Spleen (tissue), 11 donors: ENCODE measurements around the gene SLC4A4. TPM values are rescaled to one million over a fixed set of nuclear protein-coding genes. Genes with fewer than 3 reads are reported as not detected.

Source experiments
- DNase-seq: peaks from one replicate; pipeline ENCODE4 v3.0.0-alpha.2; 2020
- H3K27ac ChIP-seq, 8 donors: fragments of 200-600 bp; sonication (generic) in 7 of 8; 1 replicate in 4 of 8; 2 replicates in 4 of 8; pipeline versions ENCODE4 v1.5.0 to v1.8.0; 2016 to 2021; ENCODE audit warnings: inconsistent platforms in 4 of 8, mild to moderate bottlenecking in 4 of 8, moderate library complexity in 1 of 8
- H3K27me3 ChIP-seq, 7 donors: fragments of 200-600 bp; sonication (generic) in 6 of 7; replicated peaks in 1 of 7; 1 replicate in 4 of 7; 2 replicates in 3 of 7; pipeline versions ENCODE4 v1.5.0 to v1.8.0; 2016 to 2021; ENCODE audit warnings: inconsistent platforms in 3 of 7, mild to moderate bottlenecking in 1 of 7
- H3K36me3 ChIP-seq, 6 donors: fragments of 200-600 bp; sonication (generic) in 5 of 6; 1 replicate in 4 of 6; 2 replicates in 2 of 6; pipeline versions ENCODE4 v1.5.0 to v1.8.0; 2016 to 2021; ENCODE audit warnings: inconsistent platforms in 2 of 6
- H3K4me1 ChIP-seq, 6 donors: fragments of 200-600 bp; sonication (generic) in 5 of 6; 1 replicate in 3 of 6; 2 replicates in 3 of 6; pipeline versions ENCODE4 v1.5.0 to v1.8.0; 2016 to 2021; ENCODE audit warnings: inconsistent platforms in 3 of 6
- H3K4me3 ChIP-seq, 8 donors: fragments of 200-600 bp; sonication (generic) in 7 of 8; 1 replicate in 4 of 8; 2 replicates in 4 of 8; pipeline versions ENCODE4 v1.5.0 to v1.8.0; 2016 to 2021; ENCODE audit warnings: inconsistent platforms in 4 of 8, mild to moderate bottlenecking in 4 of 8, moderate library complexity in 2 of 8
- H3K9me3 ChIP-seq, 8 donors: fragments of 200-600 bp; sonication (generic) in 7 of 8; 1 replicate in 4 of 8; 2 replicates in 4 of 8; pipeline versions ENCODE4 v1.5.0 to v1.8.0; 2016 to 2021; ENCODE audit warnings: inconsistent platforms in 4 of 8
- POLR2A ChIP-seq, 3 donors: fragments of 450-650 bp; IDR thresholded peaks; one replicate each; pipeline ENCODE4 v1.5.1; 2017; ENCODE audit warnings: antibody characterized with exemption in 3 of 3, mild to moderate bottlenecking in 1 of 3
- POLR2AphosphoS5 ChIP-seq, 3 donors: sonication (generic); formaldehyde crosslinking; IDR thresholded peaks; one replicate each; pipeline ENCODE4 v1.5.1; 2017; ENCODE audit warnings: antibody characterized with exemption in 3 of 3
- whole genome bisulfite sequencing, 5 donors: extraction: QIAGEN DNeasy Blood & Tissue Kit in 3 of 5; methylation state at CpG; one replicate each; pipeline versions ENCODE4 v1.1.5 to v1.1.7; 2013 to 2018; 5-methylcytosine and 5-hydroxymethylcytosine counted together
- intact Hi-C: fragments of 100-400 bp; cut with DNase I; formaldehyde crosslinking; loops from one replicate; pipeline ENCODE4 v1.15.0; 2023; ENCODE audit warnings: low total_unique reads
- polyA plus RNA-seq, 3 donors: library from polyadenylated mRNA; stranded (reverse); fragments of 200-250 nt; gene quantifications; one replicate each; pipeline ENCODE4 v1.2.1, GENCODE V29; 2013
- total RNA-seq, 7 donors: library from RNA; depleted of rRNA in 3 of 7; stranded (reverse); fragments of >200 nt in 3 of 7; fragmentation: NEBNext Ultra II Directional in 4 of 7; extraction: Animal tissue kit (Norgen Biotek cat#: 25700) in 4 of 7; gene quantifications; one replicate each; pipeline versions ENCODE4 v1.1.0 to v1.2.1, GENCODE V29; 2016 to 2021
- TF ChIP-seq, protein P1 (sequence below), 11 experiments: fragments of 200-600 bp in 7 of 11; fragments of 450-650 bp in 4 of 11; sonication (generic) in 4 of 11; IDR thresholded peaks in 8 of 11; conservative IDR thresholded peaks in 3 of 11; 1 replicate in 7 of 11; 2 replicates in 4 of 11; pipeline versions ENCODE4 v1.4.0 to v1.8.0; 2016 to 2021; ENCODE audit warnings: antibody characterized with exemption in 11 of 11, inconsistent platforms in 4 of 11, mild to moderate bottlenecking in 1 of 11
- donor health status: healthy with polysubstance abuse.
- donor health status: DM: no; HTN: no; CAD: no; lungs with moderate emphysema.
- donor health status: DM: no; HTN: no; CAD: no.
- donor health status: Bipolar disorder and iron deficiency.
- donor health status: healthy.
- donor health status: DM: no; HTN: no; CAD: no.
- donor health status: DM: yes; HTN: yes; CAD: no.

The SLC4A4 gene
- total and polyA plus RNA-seq, 10 donors: 0.07 to 3.4 (median 1.4) TPM

- no peak for DNase-seq
- H3K27me3 ChIP-seq: no peaks in the 10 kb centered on the region
- intact Hi-C loops: no loop called here
- 76 to 88% (median 78%) methylated on average over 2 of the region's 2 CpGs for WGBS, 5 donors
- H3K27ac ChIP-seq: no peak overlapping the region
- no peaks in the 10 kb centered on the region for H3K4me1 ChIP-seq
- no peaks in the 10 kb centered on the region for H3K9me3 ChIP-seq
- H3K36me3 ChIP-seq: no peaks in the 10 kb centered on the region
- no peak for TF ChIP-seq POLR2A (IDR thresholded peaks at IDR 0.05)
- no peak for TF ChIP-seq POLR2AphosphoS5 (IDR thresholded peaks at IDR 0.05)
- TF ChIP-seq, protein P1, sequence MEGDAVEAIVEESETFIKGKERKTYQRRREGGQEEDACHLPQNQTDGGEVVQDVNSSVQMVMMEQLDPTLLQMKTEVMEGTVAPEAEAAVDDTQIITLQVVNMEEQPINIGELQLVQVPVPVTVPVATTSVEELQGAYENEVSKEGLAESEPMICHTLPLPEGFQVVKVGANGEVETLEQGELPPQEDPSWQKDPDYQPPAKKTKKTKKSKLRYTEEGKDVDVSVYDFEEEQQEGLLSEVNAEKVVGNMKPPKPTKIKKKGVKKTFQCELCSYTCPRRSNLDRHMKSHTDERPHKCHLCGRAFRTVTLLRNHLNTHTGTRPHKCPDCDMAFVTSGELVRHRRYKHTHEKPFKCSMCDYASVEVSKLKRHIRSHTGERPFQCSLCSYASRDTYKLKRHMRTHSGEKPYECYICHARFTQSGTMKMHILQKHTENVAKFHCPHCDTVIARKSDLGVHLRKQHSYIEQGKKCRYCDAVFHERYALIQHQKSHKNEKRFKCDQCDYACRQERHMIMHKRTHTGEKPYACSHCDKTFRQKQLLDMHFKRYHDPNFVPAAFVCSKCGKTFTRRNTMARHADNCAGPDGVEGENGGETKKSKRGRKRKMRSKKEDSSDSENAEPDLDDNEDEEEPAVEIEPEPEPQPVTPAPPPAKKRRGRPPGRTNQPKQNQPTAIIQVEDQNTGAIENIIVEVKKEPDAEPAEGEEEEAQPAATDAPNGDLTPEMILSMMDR (IDR thresholded peaks at IDR 0.05 in 8 of 11, conservative IDR thresholded peaks at IDR 0.05 in 3 of 11): no peak
- H3K4me3 ChIP-seq: no peak overlapping the region
Observed at GRCh38 chr4:71343670-71344466, 5.0 kb downstream of the SLC4A4 start.

DNA sequence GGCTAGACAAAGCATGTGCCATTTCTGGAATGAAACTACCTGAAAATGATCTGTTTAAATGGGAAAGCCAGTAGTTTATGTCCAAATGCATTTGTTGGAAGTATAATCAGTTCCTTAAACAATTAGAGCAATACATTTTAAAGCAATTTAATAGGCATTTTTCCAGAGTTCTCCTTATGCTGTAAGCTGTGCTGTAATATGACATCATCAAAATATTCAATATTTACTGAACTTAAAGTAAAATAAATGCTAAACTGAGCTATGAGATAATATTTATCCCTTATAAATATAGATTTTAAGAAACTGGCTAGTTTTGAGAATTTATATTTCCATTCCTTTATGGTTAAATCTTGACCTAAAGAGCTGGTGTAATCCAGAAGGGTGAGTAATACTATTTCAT, 7.9 kb downstream of the SLC4A4 start:
- intact Hi-C loops: no loop called here

DNA sequence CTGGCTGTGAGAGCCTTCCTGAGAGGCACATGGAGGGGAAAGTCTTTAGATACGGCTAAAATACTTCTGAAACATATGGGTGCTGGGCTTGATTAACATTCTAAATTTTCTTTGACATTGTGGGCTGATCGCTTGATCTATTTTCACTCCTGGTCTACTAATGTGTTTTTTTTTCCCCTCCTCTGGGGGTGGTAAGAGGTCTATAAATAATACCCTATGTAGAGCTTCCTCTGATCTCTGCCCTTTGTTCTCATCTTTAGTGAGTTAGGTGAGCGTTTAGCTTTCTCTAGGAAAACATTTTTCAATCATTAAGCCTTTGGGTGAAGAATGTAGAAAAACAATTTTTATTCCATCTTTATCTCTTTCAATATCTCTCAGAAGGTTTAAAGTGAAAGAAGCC, 9.8 kb downstream of the SLC4A4 start:
- no peaks in the 10 kb centered on the region for H3K27me3 ChIP-seq
- TF ChIP-seq POLR2A (IDR thresholded peaks at IDR 0.05) (no peak), POLR2AphosphoS5 (IDR thresholded peaks at IDR 0.05) (no peak)
- TF ChIP-seq, protein P1 (IDR thresholded peaks at IDR 0.05 in 8 of 11, conservative IDR thresholded peaks at IDR 0.05 in 3 of 11): no peak
- H3K36me3 ChIP-seq: no peaks in the 10 kb centered on the region
- no peak overlapping the region for H3K4me3 ChIP-seq
- intact Hi-C loops: no loop called here
- H3K9me3 ChIP-seq: no peaks in the 10 kb centered on the region
- WGBS, 5 donors: 57 to 80% (median 67%) methylated on average over 3 of the region's 3 CpGs
- DNase-seq: no peak
- no peaks in the 10 kb centered on the region for H3K4me1 ChIP-seq
- H3K27ac ChIP-seq: no peak overlapping the region

More for the DNA sequence above, 7.9 kb downstream of the SLC4A4 start:
- Histone ChIP-seq H3K36me3 (no peaks in the 10 kb centered on the region), H3K27ac (no peak overlapping the region), H3K27me3 (no peaks in the 10 kb centered on the region), H3K9me3 (no peaks in the 10 kb centered on the region), H3K4me1 (no peaks in the 10 kb centered on the region), H3K4me3 (no peak overlapping the region)
- DNase-seq: no peak
- TF ChIP-seq POLR2A (IDR thresholded peaks at IDR 0.05): no peak
- TF ChIP-seq, protein P1 (IDR thresholded peaks at IDR 0.05 in 8 of 11, conservative IDR thresholded peaks at IDR 0.05 in 3 of 11): no peak
- no peak for TF ChIP-seq POLR2AphosphoS5 (IDR thresholded peaks at IDR 0.05)

- no peak overlapping the region for H3K4me3 ChIP-seq
- H3K27ac ChIP-seq: no peak overlapping the region
- no peak for DNase-seq
- no peak for TF ChIP-seq POLR2AphosphoS5 (IDR thresholded peaks at IDR 0.05)
- TF ChIP-seq POLR2A (IDR thresholded peaks at IDR 0.05): no peak
- TF ChIP-seq, protein P1 (IDR thresholded peaks at IDR 0.05 in 8 of 11, conservative IDR thresholded peaks at IDR 0.05 in 3 of 11): no peak
- no peaks in the 10 kb centered on the region for H3K9me3 ChIP-seq
- 72 to 87% (median 76%) methylated on average over 1 of the region's 1 CpG for WGBS, 5 donors
- H3K36me3 ChIP-seq: no peaks in the 10 kb centered on the region
- H3K4me1 ChIP-seq: no peaks in the 10 kb centered on the region
- H3K27me3 ChIP-seq: no peaks in the 10 kb centered on the region
- intact Hi-C loops: no loop called here
Observed at GRCh38 chr4:71355045-71355444, 16.2 kb downstream of the SLC4A4 start.
